Measurements from ENCODE around the gene CTCFL.

DNA sequence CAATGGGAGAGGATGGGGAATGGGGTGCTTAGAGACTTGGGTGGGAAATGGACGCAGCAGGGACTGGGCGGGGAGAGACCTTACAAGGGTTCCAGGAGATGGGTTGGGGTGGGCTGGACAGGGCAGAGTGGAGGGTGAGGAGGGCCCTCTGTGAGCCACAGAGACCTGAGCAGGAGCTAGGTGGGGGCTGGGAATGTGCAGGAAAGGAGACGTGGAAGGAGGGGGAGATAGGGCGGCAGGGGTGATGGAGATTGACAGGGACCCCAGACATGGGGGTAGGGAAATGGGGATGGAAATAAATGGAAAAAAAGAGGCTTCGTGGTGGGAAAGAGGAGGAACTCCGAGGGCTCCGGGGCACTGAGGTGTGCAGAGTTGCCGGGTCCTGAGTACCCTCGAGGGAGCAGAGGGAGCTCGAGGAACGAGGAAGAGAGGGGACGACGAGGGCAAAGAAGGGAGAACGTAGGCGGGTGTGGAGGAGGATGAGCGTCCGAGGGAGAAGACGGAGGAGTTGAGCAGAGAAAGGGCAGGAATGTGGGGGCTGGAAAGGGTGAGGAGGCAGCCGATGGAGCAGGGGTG is 2.0 kb upstream of the CTCFL start:
- TF ChIP-seq POLR2AphosphoS5 (IDR thresholded peaks at IDR 0.05) = no peak
- TF ChIP-seq, protein P1, sequence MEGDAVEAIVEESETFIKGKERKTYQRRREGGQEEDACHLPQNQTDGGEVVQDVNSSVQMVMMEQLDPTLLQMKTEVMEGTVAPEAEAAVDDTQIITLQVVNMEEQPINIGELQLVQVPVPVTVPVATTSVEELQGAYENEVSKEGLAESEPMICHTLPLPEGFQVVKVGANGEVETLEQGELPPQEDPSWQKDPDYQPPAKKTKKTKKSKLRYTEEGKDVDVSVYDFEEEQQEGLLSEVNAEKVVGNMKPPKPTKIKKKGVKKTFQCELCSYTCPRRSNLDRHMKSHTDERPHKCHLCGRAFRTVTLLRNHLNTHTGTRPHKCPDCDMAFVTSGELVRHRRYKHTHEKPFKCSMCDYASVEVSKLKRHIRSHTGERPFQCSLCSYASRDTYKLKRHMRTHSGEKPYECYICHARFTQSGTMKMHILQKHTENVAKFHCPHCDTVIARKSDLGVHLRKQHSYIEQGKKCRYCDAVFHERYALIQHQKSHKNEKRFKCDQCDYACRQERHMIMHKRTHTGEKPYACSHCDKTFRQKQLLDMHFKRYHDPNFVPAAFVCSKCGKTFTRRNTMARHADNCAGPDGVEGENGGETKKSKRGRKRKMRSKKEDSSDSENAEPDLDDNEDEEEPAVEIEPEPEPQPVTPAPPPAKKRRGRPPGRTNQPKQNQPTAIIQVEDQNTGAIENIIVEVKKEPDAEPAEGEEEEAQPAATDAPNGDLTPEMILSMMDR (IDR thresholded peaks at IDR 0.05) = no peak
- no peak for TF ChIP-seq POLR2A (IDR thresholded peaks at IDR 0.05)

All from sigmoid colon (tissue), 4 donors.